Measurements from ENCODE around the gene TMEM125.

- TF ChIP-seq, protein P1, sequence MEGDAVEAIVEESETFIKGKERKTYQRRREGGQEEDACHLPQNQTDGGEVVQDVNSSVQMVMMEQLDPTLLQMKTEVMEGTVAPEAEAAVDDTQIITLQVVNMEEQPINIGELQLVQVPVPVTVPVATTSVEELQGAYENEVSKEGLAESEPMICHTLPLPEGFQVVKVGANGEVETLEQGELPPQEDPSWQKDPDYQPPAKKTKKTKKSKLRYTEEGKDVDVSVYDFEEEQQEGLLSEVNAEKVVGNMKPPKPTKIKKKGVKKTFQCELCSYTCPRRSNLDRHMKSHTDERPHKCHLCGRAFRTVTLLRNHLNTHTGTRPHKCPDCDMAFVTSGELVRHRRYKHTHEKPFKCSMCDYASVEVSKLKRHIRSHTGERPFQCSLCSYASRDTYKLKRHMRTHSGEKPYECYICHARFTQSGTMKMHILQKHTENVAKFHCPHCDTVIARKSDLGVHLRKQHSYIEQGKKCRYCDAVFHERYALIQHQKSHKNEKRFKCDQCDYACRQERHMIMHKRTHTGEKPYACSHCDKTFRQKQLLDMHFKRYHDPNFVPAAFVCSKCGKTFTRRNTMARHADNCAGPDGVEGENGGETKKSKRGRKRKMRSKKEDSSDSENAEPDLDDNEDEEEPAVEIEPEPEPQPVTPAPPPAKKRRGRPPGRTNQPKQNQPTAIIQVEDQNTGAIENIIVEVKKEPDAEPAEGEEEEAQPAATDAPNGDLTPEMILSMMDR (IDR thresholded peaks at IDR 0.05; ENCODE audit: low read depth, low read length, poor library complexity, severe bottlenecking), result no peak
- no peak for TF ChIP-seq EZH2phosphoT487 (IDR thresholded peaks at IDR 0.05; ENCODE audit: borderline replicate concordance, low read length)
Measured at GRCh38 chr1:43273708-43274107, 3.9 kb downstream of the TMEM125 start.
